Central memory CD8-positive, alpha-beta T cell (primary cell): ENCODE data around the gene TSEN15.
"Not testable (repeated sequence)": the region's sequence is repeated elsewhere in the genome, so short reads cannot be mapped to it uniquely, and the experiment has no call there.

Source experiments
- ATAC-seq: fragments of 150-1000 bp; cut with Tn5 transposase; replicated peaks from 2 replicates; pipeline ENCODE4 v1.10.0; 2022; ENCODE audit warnings: mild to moderate bottlenecking, moderate FRiP score, moderate number of reproducible peaks; ENCODE audit not compliant: poor library complexity, severe bottlenecking; ENCODE audit errors: extremely low read depth
- DNase-seq, 2 donors: peaks; one replicate each; pipeline ENCODE4 v3.0.0; 2021; ENCODE audit warnings: low spot score in 2 of 2
- H3K27ac Mint-ChIP-seq: one replicate; pipeline ENCODE4 v1.8.0; 2022; ENCODE audit warnings: low read depth, mild to moderate bottlenecking, moderate library complexity, mixed read lengths
- H3K27me3 Mint-ChIP-seq: one replicate; pipeline ENCODE4 v1.8.0; 2022; ENCODE audit warnings: mixed read lengths
- H3K36me3 Mint-ChIP-seq: one replicate; pipeline ENCODE4 v1.8.0; 2022; ENCODE audit warnings: mild to moderate bottlenecking, moderate library complexity, mixed read lengths; ENCODE audit not compliant: insufficient read depth
- H3K4me1 Mint-ChIP-seq: one replicate; pipeline ENCODE4 v1.8.0; 2022; ENCODE audit warnings: mixed read lengths
- H3K4me3 Mint-ChIP-seq: one replicate; pipeline ENCODE4 v1.8.0; 2022; ENCODE audit warnings: mild to moderate bottlenecking, moderate library complexity, mixed read lengths
- H3K9me3 Mint-ChIP-seq: one replicate; pipeline ENCODE4 v1.8.0; 2022; ENCODE audit warnings: mixed read lengths

The TSEN15 gene

DNA sequence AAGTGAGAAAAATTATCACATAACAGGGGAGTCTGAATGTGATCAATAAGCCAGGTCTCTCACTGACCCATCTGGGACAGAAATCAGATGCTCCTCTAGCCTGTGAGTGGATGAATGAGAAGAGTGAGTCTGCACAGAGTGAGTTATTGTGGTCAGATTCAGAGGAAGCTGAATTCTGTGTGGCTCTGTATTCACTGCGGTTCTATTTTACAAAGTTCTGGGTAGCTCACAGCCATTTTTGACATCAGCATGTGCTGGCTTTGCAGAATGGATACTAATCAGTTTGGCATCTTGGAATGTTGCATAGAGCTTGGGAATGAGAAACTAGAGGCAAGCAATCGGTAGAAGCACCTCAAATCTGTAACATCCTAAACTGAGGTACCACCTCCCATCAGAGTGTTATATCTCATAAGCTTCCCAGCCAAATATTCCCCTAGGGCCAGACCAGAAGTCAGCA lies 17.8 kb upstream of the TSEN15 start:
- H3K36me3 Mint-ChIP-seq = peaks cover 10% of the 10 kb centered on the region
- no peak overlapping the region for H3K4me3 Mint-ChIP-seq
- H3K9me3 Mint-ChIP-seq = no peaks in the 10 kb centered on the region
- ATAC-seq (no peak), DNase-seq (no peak)
- peaks cover 12% of the 10 kb centered on the region for H3K27me3 Mint-ChIP-seq
- H3K27ac Mint-ChIP-seq = no peak overlapping the region
- H3K4me1 Mint-ChIP-seq = peaks cover 40% of the 10 kb centered on the region

DNA sequence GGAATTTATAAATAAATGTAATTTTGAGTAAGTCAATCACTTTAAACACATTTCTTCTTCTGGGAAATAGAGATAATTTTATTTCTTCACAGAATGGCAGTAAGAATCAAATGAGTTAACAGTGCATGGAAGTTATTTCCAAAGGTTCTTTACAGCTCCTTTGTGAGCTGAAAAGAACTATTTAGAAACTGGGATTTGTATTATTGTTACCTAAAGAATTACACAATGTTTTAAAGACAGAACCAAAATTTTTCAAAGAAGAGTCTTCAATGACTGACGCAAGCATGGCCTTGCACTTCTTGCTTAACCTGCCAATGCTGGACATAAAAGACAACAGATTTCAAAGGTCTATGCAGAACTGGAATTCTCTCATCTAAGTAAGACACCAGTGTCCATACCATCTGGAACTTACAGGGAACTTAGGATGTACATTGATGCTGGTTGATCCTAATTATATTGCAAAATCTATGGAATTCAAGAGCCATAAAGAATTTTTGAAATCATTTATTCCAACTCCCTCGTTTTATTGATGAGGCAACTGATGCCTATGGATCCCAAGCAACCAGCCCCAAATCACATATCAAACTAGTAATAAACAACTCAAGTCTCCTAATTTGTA lies 16.7 kb upstream of the TSEN15 start:
- Mint-ChIP-seq H3K36me3 (peaks cover 10% of the 10 kb centered on the region), H3K27ac (no peak overlapping the region), H3K27me3 (peaks cover 23% of the 10 kb centered on the region), H3K4me1 (peaks cover 46% of the 10 kb centered on the region), H3K9me3 (no peaks in the 10 kb centered on the region), H3K4me3 (no peak overlapping the region)
- no peak for DNase-seq
- no peak for ATAC-seq

DNA sequence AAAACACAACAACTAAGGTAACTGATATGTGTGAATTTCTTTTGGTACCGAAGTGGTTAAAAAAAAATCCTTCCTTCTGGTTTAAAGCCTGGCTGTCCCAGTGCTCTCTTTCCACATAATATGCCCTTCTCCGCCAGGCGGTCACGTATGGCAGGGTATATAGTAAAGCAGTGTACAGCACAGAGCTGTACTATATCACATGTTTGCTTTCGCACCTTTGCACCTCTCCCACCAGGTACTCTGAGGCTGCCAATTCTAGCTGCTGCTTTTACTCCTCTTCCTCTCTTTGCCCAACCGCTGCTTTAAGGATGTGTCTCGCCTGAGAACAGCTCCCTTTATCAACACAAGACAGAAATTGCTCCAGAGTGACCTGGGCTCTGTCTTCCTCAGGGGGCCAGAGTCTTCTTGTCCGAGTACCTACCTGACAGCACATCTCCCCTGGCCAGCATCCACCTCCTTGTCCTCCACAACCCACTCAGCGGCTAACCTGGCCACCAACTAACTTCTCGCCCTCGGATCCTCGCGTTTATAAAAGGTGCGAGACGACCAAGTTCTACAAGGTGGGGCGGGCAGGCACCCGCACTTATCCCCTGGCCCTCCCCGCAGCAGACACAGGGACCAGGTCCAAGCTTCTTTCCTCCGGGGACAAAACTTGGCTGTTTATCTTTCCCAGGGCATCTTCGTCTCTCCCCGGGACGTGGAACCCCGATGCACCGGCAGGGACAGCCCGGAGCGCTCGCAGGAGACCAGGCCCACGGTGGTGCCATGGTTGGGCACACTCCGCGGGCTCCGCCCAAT lies 15.6 kb upstream of the TSEN15 start:
- ATAC-seq = peak; percentile 33
- peak overlapping the region; percentile 79 for H3K4me3 Mint-ChIP-seq
- H3K36me3 Mint-ChIP-seq = peaks cover 10% of the 10 kb centered on the region
- DNase-seq = no peak
- H3K27me3 Mint-ChIP-seq = peaks cover 26% of the 10 kb centered on the region
- peak overlapping the region; percentile 71 for H3K27ac Mint-ChIP-seq
- H3K4me1 Mint-ChIP-seq = peaks cover 46% of the 10 kb centered on the region
- H3K9me3 Mint-ChIP-seq = no peaks in the 10 kb centered on the region

DNA sequence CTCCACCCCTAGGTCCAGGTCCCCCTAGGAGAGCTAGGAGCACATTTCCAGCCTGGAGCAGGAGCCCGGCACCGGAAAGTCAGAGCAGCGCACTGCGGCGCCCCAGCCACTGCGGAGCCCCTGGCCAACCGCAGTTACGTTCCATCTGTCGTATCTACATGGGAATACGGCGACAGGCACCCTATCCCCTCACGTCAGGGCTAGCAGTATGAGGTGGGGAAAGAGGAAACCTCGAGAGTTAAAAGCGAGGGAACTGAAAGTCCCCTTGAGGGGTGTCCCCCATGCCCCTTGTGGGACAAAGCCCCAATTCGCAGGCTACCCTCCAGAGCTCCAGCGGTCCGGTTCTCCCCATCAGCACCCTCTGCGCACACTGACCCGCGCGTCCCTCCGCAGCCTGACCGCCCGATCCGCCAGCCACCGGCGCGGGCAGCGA lies 15.0 kb upstream of the TSEN15 start:
- peak; percentile 17 for ATAC-seq
- peak overlapping the region; percentile 79 for H3K4me3 Mint-ChIP-seq
- peaks cover 26% of the 10 kb centered on the region for H3K27me3 Mint-ChIP-seq
- H3K36me3 Mint-ChIP-seq = peaks cover 10% of the 10 kb centered on the region
- no peaks in the 10 kb centered on the region for H3K9me3 Mint-ChIP-seq
- H3K27ac Mint-ChIP-seq = peak overlapping the region; percentile 71
- DNase-seq = no peak
- H3K4me1 Mint-ChIP-seq = peaks cover 46% of the 10 kb centered on the region

DNA sequence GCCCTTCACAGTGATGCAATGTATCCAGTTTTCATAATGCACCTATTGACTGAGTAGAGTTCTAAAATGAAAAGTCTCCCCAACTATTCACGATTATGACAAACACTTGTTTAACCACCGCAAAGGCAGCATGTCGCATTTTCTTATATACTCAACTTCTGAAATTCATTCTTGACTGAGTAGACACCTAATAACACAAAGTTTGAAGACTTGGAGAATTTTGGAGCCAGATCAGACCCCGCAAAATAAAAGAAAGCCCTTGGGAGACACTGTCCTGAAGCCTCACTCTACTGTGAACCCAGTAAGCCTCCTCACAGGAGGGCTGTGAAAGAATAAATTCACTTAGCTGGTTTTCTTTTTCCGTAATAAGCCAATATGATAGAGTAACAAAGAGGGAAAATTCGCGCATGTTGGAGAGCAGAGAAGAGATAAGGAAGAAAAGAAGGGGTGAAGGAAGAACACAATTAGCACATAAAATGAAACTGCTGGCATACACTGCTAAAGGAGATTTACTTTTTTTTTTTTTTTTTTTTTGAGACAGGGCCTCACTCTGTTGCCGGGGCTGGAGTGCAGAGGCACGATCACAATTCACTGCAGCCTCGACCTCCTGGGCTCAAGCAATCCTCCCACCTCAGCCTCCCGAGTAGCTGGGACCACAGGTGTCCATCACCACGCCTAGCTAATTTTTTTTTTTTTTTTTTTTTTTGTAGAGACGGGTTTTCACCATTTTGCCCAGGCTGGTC lies 13.5 kb upstream of the TSEN15 start:
- Mint-ChIP-seq H3K27ac (peak overlapping the region; percentile 70), H3K9me3 (no peaks in the 10 kb centered on the region), H3K27me3 (peaks cover 36% of the 10 kb centered on the region), H3K4me3 (peak overlapping the region; percentile 79), H3K36me3 (peaks cover 10% of the 10 kb centered on the region), H3K4me1 (peaks cover 45% of the 10 kb centered on the region)
- ATAC-seq (no peak), DNase-seq (no peak)

DNA sequence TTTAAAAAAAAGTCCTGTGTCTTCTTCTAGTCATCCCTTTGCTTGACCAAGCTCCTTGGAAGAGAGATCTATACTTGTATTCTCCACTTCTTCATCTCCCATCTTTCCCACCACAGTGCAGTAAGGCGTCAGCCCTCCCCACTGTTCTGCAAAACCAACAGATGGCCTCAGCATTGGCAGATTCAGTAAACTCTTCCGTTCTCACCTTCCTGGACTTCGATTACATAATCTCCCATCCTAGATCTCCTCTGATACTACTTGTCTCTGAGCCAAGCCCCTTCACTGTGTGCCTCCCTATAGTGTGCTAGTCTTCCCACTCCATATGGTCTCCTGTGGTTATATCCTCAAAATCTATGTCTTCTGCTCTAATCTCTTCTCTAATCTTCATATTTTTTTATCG lies 12.4 kb upstream of the TSEN15 start:
- Mint-ChIP-seq H3K27ac (no peak overlapping the region), H3K27me3 (peaks cover 41% of the 10 kb centered on the region), H3K4me3 (peak overlapping the region; percentile 3), H3K9me3 (no peaks in the 10 kb centered on the region), H3K4me1 (peaks cover 34% of the 10 kb centered on the region), H3K36me3 (peaks cover 10% of the 10 kb centered on the region)
- no peak for ATAC-seq
- DNase-seq = no peak

DNA sequence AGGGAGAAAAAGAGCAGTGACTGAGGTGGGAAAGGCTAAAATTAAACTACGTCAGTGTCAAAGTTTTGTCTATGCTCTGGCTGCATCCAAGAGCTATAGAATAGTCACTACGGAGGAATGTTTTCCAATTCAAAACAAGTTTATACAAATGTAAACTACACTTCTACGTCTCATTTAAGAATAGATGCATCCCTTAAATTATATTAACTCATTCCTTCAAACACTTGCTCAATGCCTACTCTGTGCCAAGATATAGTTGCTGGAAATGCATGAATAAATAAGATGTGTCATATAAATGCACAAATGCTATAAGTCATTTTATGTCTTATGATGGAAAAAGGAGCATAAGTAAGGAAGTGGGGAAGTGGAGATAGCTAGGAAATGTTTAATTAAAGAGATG lies 9.8 kb upstream of the TSEN15 start:
- peaks cover 6% of the 10 kb centered on the region for H3K36me3 Mint-ChIP-seq
- H3K27ac Mint-ChIP-seq = no peak overlapping the region
- peaks cover 17% of the 10 kb centered on the region for H3K4me1 Mint-ChIP-seq
- H3K4me3 Mint-ChIP-seq = no peak overlapping the region
- H3K9me3 Mint-ChIP-seq = no peaks in the 10 kb centered on the region
- no peak for DNase-seq
- ATAC-seq = no peak
- H3K27me3 Mint-ChIP-seq = peaks cover 41% of the 10 kb centered on the region

DNA sequence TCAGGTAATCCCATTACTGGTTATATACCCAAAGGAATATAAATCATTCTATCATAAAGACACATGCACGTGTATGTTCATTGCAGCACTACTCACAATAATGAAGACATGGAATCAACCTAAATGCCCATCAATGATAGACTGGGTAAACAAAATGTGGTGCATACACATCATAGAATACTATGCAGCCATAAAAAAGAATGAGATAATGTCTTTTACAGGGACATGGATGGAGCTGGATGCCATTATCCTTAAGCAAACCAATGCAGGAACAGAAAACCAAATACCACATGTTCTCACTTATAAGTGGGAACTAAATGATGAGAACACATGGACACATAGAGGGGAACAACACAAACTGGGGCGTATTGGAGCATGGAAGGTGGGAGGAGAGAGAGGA lies 8.2 kb upstream of the TSEN15 start:
- H3K4me3 Mint-ChIP-seq, H3K27ac Mint-ChIP-seq, ATAC-seq, H3K4me1 Mint-ChIP-seq, H3K36me3 Mint-ChIP-seq, DNase-seq, H3K9me3 Mint-ChIP-seq: not testable (repeated sequence)
- H3K27me3 Mint-ChIP-seq = peaks cover 33% of the 10 kb centered on the region

DNA sequence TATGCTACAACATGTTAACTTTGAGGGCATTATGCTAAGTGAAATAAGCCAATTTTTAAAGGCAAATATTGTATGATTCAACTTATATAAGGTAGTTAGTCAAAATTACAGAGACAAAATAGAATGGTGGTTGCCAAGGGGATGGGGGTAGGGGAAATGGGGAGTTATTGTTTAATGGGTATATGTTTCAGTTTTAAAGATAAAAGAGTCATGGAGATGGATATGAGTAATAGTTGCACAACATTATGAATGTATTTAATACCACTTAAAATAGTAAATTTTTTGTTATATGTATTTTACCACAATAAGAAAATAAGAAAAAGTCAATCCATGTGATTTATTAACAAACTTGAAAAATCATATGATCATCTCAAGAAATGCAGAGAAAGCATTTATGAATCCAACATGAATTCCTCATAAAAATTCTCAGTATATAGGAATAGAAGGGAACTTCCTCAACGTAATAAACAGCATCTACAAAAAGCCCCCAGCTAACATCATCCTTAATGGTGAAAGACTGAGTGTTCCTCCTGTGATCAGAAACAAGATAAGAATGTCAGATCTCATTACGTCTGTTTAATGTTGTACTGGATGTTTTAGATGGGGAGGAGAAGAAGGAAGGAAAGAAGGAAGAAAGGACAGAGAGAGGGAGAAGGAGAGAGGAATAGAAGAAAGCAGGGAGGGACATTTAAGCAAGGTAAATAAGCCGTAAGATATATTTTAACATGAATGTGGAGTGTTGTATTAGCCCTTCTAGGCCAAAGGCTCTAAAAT lies 6.7 kb upstream of the TSEN15 start:
- H3K9me3 Mint-ChIP-seq = no peaks in the 10 kb centered on the region
- H3K4me1 Mint-ChIP-seq = no peaks in the 10 kb centered on the region
- peaks cover 29% of the 10 kb centered on the region for H3K27me3 Mint-ChIP-seq
- no peak for DNase-seq
- no peaks in the 10 kb centered on the region for H3K36me3 Mint-ChIP-seq
- no peak overlapping the region for H3K4me3 Mint-ChIP-seq
- H3K27ac Mint-ChIP-seq = no peak overlapping the region
- no peak for ATAC-seq

DNA sequence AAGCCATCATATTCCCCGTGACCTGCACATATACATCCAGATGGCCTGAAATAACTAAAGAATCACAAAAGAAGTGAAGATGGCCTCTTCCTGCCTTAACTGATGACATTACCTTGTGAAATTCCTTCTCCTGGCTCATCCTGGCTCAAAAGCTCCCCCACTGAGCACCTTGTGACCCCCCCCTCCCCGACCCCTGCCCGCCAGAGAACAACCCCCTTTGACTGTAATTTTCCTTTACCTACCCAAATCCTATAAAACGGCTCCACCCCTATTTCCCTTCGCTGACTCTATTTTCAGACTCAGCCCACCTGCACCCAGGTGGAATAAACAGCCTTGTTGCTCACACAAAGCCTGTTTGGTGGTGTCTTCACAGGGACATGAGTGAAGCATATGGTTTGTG lies 4.0 kb upstream of the TSEN15 start:
- H3K4me3 Mint-ChIP-seq, H3K36me3 Mint-ChIP-seq, H3K27ac Mint-ChIP-seq, DNase-seq, ATAC-seq, H3K9me3 Mint-ChIP-seq: not testable (repeated sequence)
- Mint-ChIP-seq H3K27me3 (peaks cover 21% of the 10 kb centered on the region), H3K4me1 (peaks cover 16% of the 10 kb centered on the region)

DNA sequence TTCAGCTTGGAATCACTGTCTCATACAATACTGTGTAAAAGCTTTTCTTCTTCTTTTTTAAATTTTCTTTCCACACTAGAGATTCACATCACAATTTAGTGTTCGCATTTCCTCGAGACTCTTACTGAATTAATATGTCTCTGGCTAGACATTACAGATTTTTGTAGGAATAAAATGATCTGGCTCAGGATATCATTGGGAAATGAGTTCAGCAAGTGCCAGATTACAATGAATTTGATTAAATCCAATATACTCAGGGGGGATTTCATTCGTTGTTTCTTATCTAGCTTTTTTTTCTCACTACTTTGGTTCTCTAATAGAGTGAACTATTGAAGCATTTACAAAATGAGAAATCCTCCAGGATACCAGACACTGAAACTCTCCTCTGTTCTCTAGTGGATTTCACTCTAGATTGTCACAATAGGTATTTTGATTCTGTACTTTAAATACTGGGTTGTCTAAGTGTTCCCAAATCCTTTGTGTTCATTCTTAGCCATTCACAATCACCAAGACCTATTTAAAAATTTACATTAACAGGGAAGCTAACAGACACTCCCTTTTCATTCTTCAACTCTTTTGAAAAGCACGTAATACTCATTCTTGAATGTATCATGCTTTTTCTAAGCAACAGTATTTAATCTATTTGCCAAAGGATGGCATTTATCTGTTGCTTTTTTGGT lies 2.8 kb upstream of the TSEN15 start:
- no peak for ATAC-seq
- DNase-seq = no peak
- Mint-ChIP-seq H3K27me3 (peaks cover 11% of the 10 kb centered on the region), H3K4me3 (no peak overlapping the region), H3K4me1 (peaks cover 22% of the 10 kb centered on the region), H3K36me3 (peaks cover 7% of the 10 kb centered on the region), H3K27ac (no peak overlapping the region), H3K9me3 (no peaks in the 10 kb centered on the region)

DNA sequence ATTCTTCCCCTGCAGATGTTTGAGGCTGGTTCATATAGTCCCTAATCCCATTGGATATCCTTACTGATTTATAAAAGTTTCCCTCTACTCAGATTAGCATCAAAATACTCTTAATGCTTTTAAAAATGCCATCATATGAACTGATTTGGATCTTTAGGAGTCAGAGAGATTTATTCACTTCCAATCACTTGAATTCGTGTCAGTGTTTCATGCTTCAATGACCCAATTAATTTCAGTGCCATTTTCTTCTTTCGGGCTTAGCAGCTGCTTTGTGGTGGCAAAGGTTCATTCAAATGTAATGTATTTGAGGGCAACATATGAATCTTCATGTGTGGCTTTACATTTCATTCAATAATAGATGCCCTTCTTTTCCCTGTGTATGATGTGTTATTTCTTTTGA lies 2.2 kb upstream of the TSEN15 start:
- DNase-seq (no peak), ATAC-seq (no peak)
- peaks cover 28% of the 10 kb centered on the region for H3K4me1 Mint-ChIP-seq
- peaks cover 8% of the 10 kb centered on the region for H3K36me3 Mint-ChIP-seq
- H3K27me3 Mint-ChIP-seq = peaks cover 11% of the 10 kb centered on the region
- no peak overlapping the region for H3K27ac Mint-ChIP-seq
- H3K4me3 Mint-ChIP-seq = no peak overlapping the region
- no peaks in the 10 kb centered on the region for H3K9me3 Mint-ChIP-seq
